Ishikawa (cell line): ENCODE results near the gene PTPN1.

ENCODE experiments used
- CEBPB ChIP-seq: IDR thresholded peaks from 2 replicates; pipeline ENCODE4 v1.6.1; 2012
- CREB1 ChIP-seq: IDR thresholded peaks from 2 replicates; pipeline ENCODE4 v1.6.1; 2012; ENCODE audit warnings: low read depth
- EGR1 ChIP-seq: IDR thresholded peaks from 2 replicates; pipeline ENCODE4 v1.6.1; 2012
- EP300 ChIP-seq: IDR thresholded peaks from 2 replicates; pipeline ENCODE4 v1.6.1; 2012; ENCODE audit warnings: borderline replicate concordance
- FOXM1 ChIP-seq: IDR thresholded peaks from 2 replicates; pipeline ENCODE4 v1.6.1; 2012; ENCODE audit warnings: low read depth, borderline replicate concordance
- NFIC ChIP-seq: IDR thresholded peaks from 2 replicates; pipeline ENCODE4 v1.6.1; 2012
- RAD21 ChIP-seq: IDR thresholded peaks from 2 replicates; pipeline ENCODE4 v1.6.1; 2012; ENCODE audit warnings: low read depth
- TAF1 ChIP-seq: IDR thresholded peaks from 2 replicates; pipeline ENCODE4 v1.6.1; 2012; ENCODE audit warnings: low read depth, mild to moderate bottlenecking
- TCF12 ChIP-seq: IDR thresholded peaks from 2 replicates; pipeline ENCODE4 v1.6.1; 2012; ENCODE audit warnings: low read depth
- TEAD4 ChIP-seq: IDR thresholded peaks from 2 replicates; pipeline ENCODE4 v1.6.1; 2012
- YY1 ChIP-seq: IDR thresholded peaks from 2 replicates; pipeline ENCODE4 v1.6.1; 2012; ENCODE audit warnings: low read depth
- ZBTB7A ChIP-seq: IDR thresholded peaks from 2 replicates; pipeline ENCODE4 v1.6.1; 2012; ENCODE audit warnings: low read depth
- TF ChIP-seq, protein P1 (sequence below): IDR thresholded peaks from 2 replicates; pipeline ENCODE4 v1.6.1; 2012
- TF ChIP-seq, protein P2 (sequence below): IDR thresholded peaks from 2 replicates; pipeline ENCODE4 v1.6.1; 2012; ENCODE audit warnings: low read depth, mild to moderate bottlenecking
- TF ChIP-seq, protein P3 (sequence below): IDR thresholded peaks from 2 replicates; pipeline ENCODE4 v1.6.1; 2012

PTPN1 gene

GRCh38 chr20:50598074-50598473 lies 87.9 kb downstream of the PTPN1 start:
- no peak for TF ChIP-seq RAD21
- no peak for TF ChIP-seq EP300
- TF ChIP-seq YY1: no peak
- no peak for TF ChIP-seq TCF12
- no peak for TF ChIP-seq EGR1
- TF ChIP-seq CEBPB: no peak
- no peak for TF ChIP-seq TAF1
- TF ChIP-seq, protein P1, sequence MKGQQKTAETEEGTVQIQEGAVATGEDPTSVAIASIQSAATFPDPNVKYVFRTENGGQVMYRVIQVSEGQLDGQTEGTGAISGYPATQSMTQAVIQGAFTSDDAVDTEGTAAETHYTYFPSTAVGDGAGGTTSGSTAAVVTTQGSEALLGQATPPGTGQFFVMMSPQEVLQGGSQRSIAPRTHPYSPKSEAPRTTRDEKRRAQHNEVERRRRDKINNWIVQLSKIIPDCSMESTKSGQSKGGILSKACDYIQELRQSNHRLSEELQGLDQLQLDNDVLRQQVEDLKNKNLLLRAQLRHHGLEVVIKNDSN: no peak
- no peak for TF ChIP-seq CREB1
- TF ChIP-seq NFIC: no peak
- TF ChIP-seq, protein P2, sequence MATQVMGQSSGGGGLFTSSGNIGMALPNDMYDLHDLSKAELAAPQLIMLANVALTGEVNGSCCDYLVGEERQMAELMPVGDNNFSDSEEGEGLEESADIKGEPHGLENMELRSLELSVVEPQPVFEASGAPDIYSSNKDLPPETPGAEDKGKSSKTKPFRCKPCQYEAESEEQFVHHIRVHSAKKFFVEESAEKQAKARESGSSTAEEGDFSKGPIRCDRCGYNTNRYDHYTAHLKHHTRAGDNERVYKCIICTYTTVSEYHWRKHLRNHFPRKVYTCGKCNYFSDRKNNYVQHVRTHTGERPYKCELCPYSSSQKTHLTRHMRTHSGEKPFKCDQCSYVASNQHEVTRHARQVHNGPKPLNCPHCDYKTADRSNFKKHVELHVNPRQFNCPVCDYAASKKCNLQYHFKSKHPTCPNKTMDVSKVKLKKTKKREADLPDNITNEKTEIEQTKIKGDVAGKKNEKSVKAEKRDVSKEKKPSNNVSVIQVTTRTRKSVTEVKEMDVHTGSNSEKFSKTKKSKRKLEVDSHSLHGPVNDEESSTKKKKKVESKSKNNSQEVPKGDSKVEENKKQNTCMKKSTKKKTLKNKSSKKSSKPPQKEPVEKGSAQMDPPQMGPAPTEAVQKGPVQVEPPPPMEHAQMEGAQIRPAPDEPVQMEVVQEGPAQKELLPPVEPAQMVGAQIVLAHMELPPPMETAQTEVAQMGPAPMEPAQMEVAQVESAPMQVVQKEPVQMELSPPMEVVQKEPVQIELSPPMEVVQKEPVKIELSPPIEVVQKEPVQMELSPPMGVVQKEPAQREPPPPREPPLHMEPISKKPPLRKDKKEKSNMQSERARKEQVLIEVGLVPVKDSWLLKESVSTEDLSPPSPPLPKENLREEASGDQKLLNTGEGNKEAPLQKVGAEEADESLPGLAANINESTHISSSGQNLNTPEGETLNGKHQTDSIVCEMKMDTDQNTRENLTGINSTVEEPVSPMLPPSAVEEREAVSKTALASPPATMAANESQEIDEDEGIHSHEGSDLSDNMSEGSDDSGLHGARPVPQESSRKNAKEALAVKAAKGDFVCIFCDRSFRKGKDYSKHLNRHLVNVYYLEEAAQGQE: no peak
- no peak for TF ChIP-seq TEAD4
- no peak for TF ChIP-seq ZBTB7A
- no peak for TF ChIP-seq FOXM1
- TF ChIP-seq, protein P3, sequence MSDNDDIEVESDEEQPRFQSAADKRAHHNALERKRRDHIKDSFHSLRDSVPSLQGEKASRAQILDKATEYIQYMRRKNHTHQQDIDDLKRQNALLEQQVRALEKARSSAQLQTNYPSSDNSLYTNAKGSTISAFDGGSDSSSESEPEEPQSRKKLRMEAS: no peak

GRCh38 chr20:50600281-50600895 lies 90.2 kb downstream of the PTPN1 start:
- no peak for TF ChIP-seq CREB1
- no peak for TF ChIP-seq TCF12
- TF ChIP-seq TAF1: no peak
- TF ChIP-seq NFIC: no peak
- TF ChIP-seq EP300: no peak
- no peak for TF ChIP-seq TEAD4
- TF ChIP-seq CEBPB: no peak
- TF ChIP-seq RAD21: no peak
- TF ChIP-seq FOXM1: no peak
- TF ChIP-seq ZBTB7A: no peak
- TF ChIP-seq, protein P2: no peak
- TF ChIP-seq, protein P3: no peak
- TF ChIP-seq EGR1: no peak
- TF ChIP-seq, protein P1: no peak
- TF ChIP-seq YY1: no peak

DNA sequence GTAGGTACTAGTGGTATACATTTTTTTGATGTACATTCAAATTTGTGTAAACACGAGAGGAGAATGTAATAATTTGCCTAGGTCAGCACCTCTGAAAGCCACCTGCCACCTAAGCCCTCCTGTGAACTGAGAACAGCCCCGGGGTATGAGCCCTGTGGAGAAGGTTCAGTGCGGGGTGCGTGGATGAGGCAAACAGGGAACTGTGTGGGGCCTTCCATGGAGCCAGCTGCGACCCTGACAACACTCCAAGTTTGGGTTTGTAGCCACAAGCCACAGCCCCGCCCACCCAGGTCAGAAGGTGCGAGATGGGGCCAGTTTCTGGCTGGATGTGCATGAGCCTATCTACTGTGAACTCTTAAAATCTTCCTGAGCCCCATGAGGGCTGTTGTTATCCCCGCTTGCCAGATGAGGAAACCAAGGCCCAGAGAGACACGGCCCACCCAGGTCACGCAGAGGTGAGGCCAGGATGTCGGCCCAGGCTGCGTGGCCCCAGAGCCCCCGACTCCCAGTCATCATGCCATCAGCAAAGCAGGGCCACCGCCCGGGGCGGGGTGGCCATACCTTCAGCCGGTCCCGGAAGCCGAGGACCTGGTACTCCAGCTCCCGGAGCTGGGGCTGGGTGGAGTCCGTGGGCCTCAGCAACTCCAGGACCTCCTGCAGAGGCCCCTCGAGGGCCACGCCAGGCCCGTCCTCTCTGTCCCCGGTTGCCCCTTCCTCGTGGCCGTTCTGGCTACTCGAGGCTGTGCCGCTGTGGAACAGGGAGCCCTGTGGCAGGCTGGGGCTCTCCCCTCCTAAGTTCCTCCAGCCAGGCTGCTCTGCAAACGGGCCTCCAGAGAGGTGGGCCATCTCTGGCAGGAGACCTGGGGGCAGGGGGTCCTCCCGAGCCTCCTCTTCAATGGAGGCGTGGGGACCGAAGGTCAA lies 91.6 kb downstream of the PTPN1 start:
- TF ChIP-seq EP300: no peak
- no peak for TF ChIP-seq TAF1

GRCh38 chr20:50602432-50603088 lies 92.4 kb downstream of the PTPN1 start:
- TF ChIP-seq CREB1: no peak
- TF ChIP-seq, protein P2: no peak
- no peak for TF ChIP-seq TCF12
- TF ChIP-seq EP300: no peak
- TF ChIP-seq RAD21: no peak
- no peak for TF ChIP-seq TAF1
- TF ChIP-seq, protein P3: no peak
- no peak for TF ChIP-seq NFIC
- TF ChIP-seq EGR1: no peak
- no peak for TF ChIP-seq FOXM1
- no peak for TF ChIP-seq CEBPB
- TF ChIP-seq TEAD4: no peak
- TF ChIP-seq YY1: no peak
- TF ChIP-seq, protein P1: no peak
- no peak for TF ChIP-seq ZBTB7A
